ENCODE data around the gene TRMT61A. TPM values are rescaled to one million over a fixed set of nuclear protein-coding genes. Genes with fewer than 3 reads are reported as not detected.

The TRMT61A gene
- total RNA-seq, 1 donor from 2014 or later: 10.0 TPM

DNA sequence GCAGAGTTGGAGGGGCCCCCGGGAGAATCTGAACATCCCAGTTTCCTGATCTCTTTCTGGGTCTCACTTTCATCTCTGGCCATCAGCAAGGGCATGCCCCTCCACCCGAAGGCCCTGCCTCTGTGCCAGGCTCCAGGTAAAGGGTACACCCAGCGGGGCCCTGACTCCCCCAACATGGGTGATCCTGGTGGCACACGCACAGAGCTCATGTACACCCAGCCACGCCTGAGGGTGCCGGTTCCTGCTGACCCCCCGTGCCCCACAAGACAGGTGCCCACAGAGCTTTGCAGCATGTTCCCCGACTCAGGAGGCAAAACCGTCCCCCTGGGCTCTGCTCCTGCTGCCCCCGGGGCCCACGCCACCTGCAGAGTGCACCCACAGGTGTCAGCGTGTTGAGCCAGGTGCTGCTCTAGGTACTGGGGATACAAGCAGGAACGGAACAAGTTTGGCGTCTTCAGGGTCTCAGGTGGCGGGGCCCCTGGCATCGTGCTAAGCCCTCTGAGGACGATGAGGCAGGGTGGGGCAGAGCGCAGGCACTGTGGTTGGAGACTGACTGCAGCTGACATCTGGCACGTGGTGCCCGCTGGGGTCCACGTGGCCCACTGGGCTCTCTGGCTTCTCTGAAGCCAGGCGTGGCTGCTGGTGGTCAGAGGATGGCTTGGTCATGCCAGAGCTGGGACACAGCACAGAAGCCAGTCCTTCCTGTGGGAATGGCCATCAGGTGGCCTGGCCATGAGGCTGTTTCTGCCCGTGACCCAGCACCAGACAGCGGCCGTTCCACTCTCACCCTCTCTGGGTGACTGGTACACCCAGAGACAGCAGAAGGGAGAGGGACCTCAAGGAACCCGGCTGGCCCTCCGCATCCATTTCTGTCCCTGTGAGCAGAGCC lies 19.7 kb downstream of the TRMT61A start:
- Mint-ChIP-seq H3K27ac (ENCODE audit: unreplicated experiment) (no peak overlapping the region), H3K27me3 (ENCODE audit: low read depth) (no peaks in the 10 kb centered on the region), H3K4me1 (ENCODE audit: low read depth) (peaks cover 25% of the 10 kb centered on the region), H3K36me3 (ENCODE audit: low read depth) (no peaks in the 10 kb centered on the region), H3K4me3 (ENCODE audit: unreplicated experiment) (no peak overlapping the region), H3K9me3 (ENCODE audit: low read depth) (no peaks in the 10 kb centered on the region)
- TF ChIP-seq, protein P1, sequence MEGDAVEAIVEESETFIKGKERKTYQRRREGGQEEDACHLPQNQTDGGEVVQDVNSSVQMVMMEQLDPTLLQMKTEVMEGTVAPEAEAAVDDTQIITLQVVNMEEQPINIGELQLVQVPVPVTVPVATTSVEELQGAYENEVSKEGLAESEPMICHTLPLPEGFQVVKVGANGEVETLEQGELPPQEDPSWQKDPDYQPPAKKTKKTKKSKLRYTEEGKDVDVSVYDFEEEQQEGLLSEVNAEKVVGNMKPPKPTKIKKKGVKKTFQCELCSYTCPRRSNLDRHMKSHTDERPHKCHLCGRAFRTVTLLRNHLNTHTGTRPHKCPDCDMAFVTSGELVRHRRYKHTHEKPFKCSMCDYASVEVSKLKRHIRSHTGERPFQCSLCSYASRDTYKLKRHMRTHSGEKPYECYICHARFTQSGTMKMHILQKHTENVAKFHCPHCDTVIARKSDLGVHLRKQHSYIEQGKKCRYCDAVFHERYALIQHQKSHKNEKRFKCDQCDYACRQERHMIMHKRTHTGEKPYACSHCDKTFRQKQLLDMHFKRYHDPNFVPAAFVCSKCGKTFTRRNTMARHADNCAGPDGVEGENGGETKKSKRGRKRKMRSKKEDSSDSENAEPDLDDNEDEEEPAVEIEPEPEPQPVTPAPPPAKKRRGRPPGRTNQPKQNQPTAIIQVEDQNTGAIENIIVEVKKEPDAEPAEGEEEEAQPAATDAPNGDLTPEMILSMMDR (IDR thresholded peaks at IDR 0.05): no peak
- DNase-seq (ENCODE audit: low spot score): peak; percentile 89

DNA sequence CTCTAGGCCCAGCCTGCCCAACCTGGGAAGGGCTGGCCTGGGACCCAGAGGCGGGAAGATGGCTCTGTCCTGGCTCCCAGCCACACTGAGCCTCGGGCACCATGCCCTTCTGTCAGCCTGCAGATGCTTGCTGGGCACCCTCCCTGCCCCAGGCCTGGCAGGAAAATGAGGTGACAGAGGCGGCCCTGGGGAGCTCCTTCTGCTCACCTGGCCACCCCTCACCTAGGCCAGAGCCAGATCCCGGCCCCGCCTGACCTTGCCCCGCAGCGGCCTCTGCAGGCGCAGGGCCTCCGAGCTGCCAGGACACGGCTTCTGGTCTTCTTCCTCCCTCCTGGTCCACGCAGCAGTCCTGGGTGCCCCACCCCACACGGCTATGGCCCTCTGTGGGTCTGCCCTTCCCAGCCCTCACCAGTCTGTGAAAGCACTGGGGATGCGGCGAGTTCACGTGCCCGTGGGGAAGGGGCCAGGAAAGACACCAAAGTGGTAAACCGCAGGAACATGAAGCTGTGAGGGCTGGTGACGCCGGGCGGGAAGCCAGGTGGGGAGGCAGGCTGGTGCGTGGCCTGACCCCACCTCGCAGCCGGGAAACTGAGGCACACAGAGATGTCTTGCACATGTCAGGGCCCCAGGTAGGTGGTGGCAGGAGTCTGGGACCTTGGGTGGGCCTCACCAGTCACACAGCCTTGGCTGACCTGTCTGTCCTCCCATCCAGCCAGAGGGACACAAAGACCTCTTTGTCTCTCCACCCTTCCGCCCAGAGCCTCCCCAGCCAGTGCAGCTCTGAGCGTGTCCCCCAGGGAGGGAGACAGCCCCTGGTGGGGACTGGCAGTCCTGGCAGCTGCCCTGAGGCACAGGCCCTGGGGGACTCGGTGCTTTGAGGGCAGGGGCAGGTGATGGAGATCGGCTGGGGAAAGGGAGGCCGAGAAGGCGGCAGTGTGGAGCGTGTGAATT lies 20.6 kb downstream of the TRMT61A start:
- Mint-ChIP-seq H3K4me3 (ENCODE audit: unreplicated experiment) (no peak overlapping the region), H3K9me3 (ENCODE audit: low read depth) (no peaks in the 10 kb centered on the region), H3K27me3 (ENCODE audit: low read depth) (no peaks in the 10 kb centered on the region), H3K27ac (ENCODE audit: unreplicated experiment) (no peak overlapping the region), H3K36me3 (ENCODE audit: low read depth) (no peaks in the 10 kb centered on the region), H3K4me1 (ENCODE audit: low read depth) (peaks cover 25% of the 10 kb centered on the region)
- TF ChIP-seq, protein P1 (IDR thresholded peaks at IDR 0.05): no peak
- DNase-seq (ENCODE audit: low spot score): peak; percentile 83

DNA sequence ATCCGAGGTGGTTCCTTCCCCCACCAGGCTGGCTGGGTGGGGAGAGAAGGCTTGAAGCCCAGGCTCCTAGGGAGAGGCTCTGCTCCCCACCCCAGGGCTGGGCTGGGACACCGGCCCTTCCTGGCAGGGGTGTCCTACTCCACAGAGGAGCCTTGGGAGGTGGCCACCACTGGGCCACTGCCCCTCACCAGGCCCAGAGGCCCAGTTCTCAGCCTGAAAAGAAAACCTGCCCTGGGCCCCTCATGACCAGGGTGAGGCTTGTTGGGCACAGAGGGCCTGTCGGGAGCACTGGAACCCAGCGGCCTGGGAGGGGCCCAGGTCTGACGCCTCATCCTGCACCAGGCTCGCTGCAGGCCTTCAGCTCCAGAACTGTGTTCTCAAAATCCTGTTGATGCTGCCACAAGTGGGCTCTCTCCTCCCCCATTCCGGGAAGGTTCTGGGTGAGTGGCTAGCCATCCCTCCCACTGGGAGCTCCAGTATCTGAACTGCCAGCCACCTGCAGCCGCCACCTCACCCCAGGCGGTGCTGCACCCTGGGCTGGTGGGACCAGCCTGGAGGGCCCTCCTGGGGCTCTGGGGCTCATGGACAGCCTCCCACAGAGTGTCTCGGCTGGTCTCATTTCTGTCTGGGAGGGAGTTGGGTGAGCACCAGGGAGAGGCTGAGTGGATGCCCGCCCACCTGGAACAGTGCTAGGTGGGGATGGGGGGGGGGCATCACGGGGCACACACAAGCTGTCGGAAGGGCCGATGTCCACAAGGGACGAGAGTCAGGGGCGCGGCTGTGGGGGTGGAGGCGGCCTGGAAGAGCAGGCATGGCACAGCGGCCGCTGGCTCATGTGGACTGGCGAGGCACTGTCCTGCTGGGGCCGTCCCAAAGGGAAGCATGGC lies 21.7 kb downstream of the TRMT61A start:
- H3K36me3 Mint-ChIP-seq (ENCODE audit: low read depth): no peaks in the 10 kb centered on the region
- peaks cover 30% of the 10 kb centered on the region for H3K4me1 Mint-ChIP-seq (ENCODE audit: low read depth)
- peak; percentile 80 for DNase-seq (ENCODE audit: low spot score)
- TF ChIP-seq, protein P1 (IDR thresholded peaks at IDR 0.05): no peak
- H3K27me3 Mint-ChIP-seq (ENCODE audit: low read depth): no peaks in the 10 kb centered on the region
- no peak overlapping the region for H3K27ac Mint-ChIP-seq (ENCODE audit: unreplicated experiment)
- no peaks in the 10 kb centered on the region for H3K9me3 Mint-ChIP-seq (ENCODE audit: low read depth)
- no peak overlapping the region for H3K4me3 Mint-ChIP-seq (ENCODE audit: unreplicated experiment)

DNA sequence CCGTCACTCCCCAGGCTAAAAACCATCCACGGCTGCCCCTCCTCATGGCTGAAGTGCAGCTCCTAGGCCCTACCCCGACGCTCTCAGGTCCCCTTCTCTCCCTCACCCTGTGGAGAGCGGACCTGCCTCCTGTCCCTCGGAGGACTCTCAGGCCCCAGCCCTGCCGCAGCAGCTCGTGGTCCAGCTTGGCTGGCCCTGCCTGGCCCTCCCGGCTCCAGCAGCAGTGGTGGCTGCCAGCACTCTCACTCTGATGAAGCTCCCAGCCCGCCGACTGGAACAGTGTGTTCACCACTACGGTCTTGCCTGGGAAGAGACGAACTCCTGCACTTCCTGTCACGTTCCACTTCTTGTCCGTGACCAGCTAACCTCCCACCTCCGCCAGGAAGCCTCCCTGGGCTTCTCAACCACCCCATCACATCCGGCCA lies 22.4 kb downstream of the TRMT61A start:
- TF ChIP-seq, protein P1 (IDR thresholded peaks at IDR 0.05): no peak
- Mint-ChIP-seq H3K4me1 (ENCODE audit: low read depth) (peaks cover 30% of the 10 kb centered on the region), H3K27ac (ENCODE audit: unreplicated experiment) (peak overlapping the region; percentile 89), H3K27me3 (ENCODE audit: low read depth) (no peaks in the 10 kb centered on the region), H3K4me3 (ENCODE audit: unreplicated experiment) (no peak overlapping the region), H3K36me3 (ENCODE audit: low read depth) (no peaks in the 10 kb centered on the region), H3K9me3 (ENCODE audit: low read depth) (no peaks in the 10 kb centered on the region)
- DNase-seq (ENCODE audit: low spot score): peak; percentile 91

Measured in chondrocyte (in vitro differentiated cells).